GM12878 (cell line): ENCODE results near the gene MYCBPAP. TPM values are rescaled to one million over a fixed set of nuclear protein-coding genes. Genes with fewer than 3 reads are reported as not detected.

Experiments
- polyA plus RNA-seq, 11 experiments: library from polyadenylated mRNA; depleted of rRNA in 4 of 11; unstranded in 6 of 11; stranded (reverse) in 5 of 11; fragments of >200 nt; fragmentation: Nextera tagmentation in 4 of 11; fragmentation: Illumina TruSeq in 1 of 11; extraction: Ambion mirVana in 4 of 11; extraction: Trizol in 1 of 11; gene quantifications; 1 replicate in 1 of 11; 2 replicates in 10 of 11; pipeline versions ENCODE4 v1.2.1 to v1.2.3, GENCODE V29; 2011 to 2016; ENCODE audit warnings: inconsistent platforms in 2 of 11, missing spikeins in 2 of 11, low read depth in 1 of 11
- total RNA-seq, 4 experiments: library from RNA; depleted of rRNA in 3 of 4; stranded (reverse); fragments of >200 nt in 3 of 4; fragmentation: Illumina TruSeq in 1 of 4; extraction: Trizol in 1 of 4; gene quantifications; 2 replicates each; pipeline versions ENCODE4 v1.2.1 to v1.2.3, GENCODE V29; 2013 to 2021

The MYCBPAP gene
- total and polyA plus RNA-seq, 10 of the 15 experiments (the other 5 are each of a cell fraction or from before 2014, with no cell fraction given), result 0.23 to 2.7 (median 1.5) TPM

Other genes with a start within 250 kb of the MYCBPAP start
Only the 7 nearest of the 14 such genes appear.
- 64.3 and 72.4 TPM in 2 replicates for gene LRRC59, start 110.9 kb upstream of the MYCBPAP start, total RNA-seq (2014; rRNA removed)
- 49.2 and 54.2 TPM in 2 replicates for gene LRRC59, start 110.9 kb upstream of the MYCBPAP start, total RNA-seq (2014; rRNA removed; fragmentation: Illumina TruSeq; extraction: Trizol)
- gene LRRC59, start 110.9 kb upstream of the MYCBPAP start, total RNA-seq (2021), result 79.2 and 82.2 TPM in 2 replicates
- 34.1 and 53.4 TPM in 2 replicates for gene LRRC59, start 110.9 kb upstream of the MYCBPAP start, polyA plus RNA-seq (2011; rRNA removed)
- 59.2 and 70.4 TPM in 2 replicates for gene LRRC59, start 110.9 kb upstream of the MYCBPAP start, polyA plus RNA-seq (2014; fragmentation: Illumina TruSeq; extraction: Trizol)
- gene LRRC59, start 110.9 kb upstream of the MYCBPAP start, polyA plus RNA-seq (2014; fragmentation: Nextera tagmentation; extraction: Ambion mirVana), result 10 to 100 TPM in 1 of 2 experiments, 1 to 10 TPM in 1; 8.8 to 17.9 TPM
- 55.7 and 63.3 TPM in 2 replicates for gene LRRC59, start 110.9 kb upstream of the MYCBPAP start, polyA plus RNA-seq (2014; rRNA removed)
- gene LRRC59, start 110.9 kb upstream of the MYCBPAP start, polyA plus RNA-seq (2016; fragmentation: Nextera tagmentation; extraction: Ambion mirVana), result 10 to 100 TPM; 75.5 to 81.2 TPM
- 22.5 and 25.1 TPM in 2 replicates for gene ACSF2, start 82.2 kb upstream of the MYCBPAP start, total RNA-seq (2014; rRNA removed)
- gene ACSF2, start 82.2 kb upstream of the MYCBPAP start, total RNA-seq (2014; rRNA removed; fragmentation: Illumina TruSeq; extraction: Trizol), result 17.4 and 18.7 TPM in 2 replicates
- 28.5 and 32.8 TPM in 2 replicates for gene ACSF2, start 82.2 kb upstream of the MYCBPAP start, total RNA-seq (2021)
- gene ACSF2, start 82.2 kb upstream of the MYCBPAP start, polyA plus RNA-seq (2011; rRNA removed), result 11.7 and 13.2 TPM in 2 replicates
- 15.5 and 20.9 TPM in 2 replicates for gene ACSF2, start 82.2 kb upstream of the MYCBPAP start, polyA plus RNA-seq (2014; fragmentation: Illumina TruSeq; extraction: Trizol)
- 10 to 100 TPM; 10.4 to 14.8 TPM for gene ACSF2, start 82.2 kb upstream of the MYCBPAP start, polyA plus RNA-seq (2014; fragmentation: Nextera tagmentation; extraction: Ambion mirVana)
- 22.4 and 24.9 TPM in 2 replicates for gene ACSF2, start 82.2 kb upstream of the MYCBPAP start, polyA plus RNA-seq (2014; rRNA removed)
- 1 to 10 TPM; 7.1 to 8.4 TPM for gene ACSF2, start 82.2 kb upstream of the MYCBPAP start, polyA plus RNA-seq (2016; fragmentation: Nextera tagmentation; extraction: Ambion mirVana)
- gene CHAD, start 39.6 kb upstream of the MYCBPAP start, total RNA-seq (2014; rRNA removed), result not detected in 2 replicates
- gene CHAD, start 39.6 kb upstream of the MYCBPAP start, total RNA-seq (2014; rRNA removed; fragmentation: Illumina TruSeq; extraction: Trizol), result not detected in 2 replicates
- gene CHAD, start 39.6 kb upstream of the MYCBPAP start, total RNA-seq (2021), result not detected in 2 replicates
- not detected in 2 replicates for gene CHAD, start 39.6 kb upstream of the MYCBPAP start, polyA plus RNA-seq (2011; rRNA removed)
- gene CHAD, start 39.6 kb upstream of the MYCBPAP start, polyA plus RNA-seq (2014; fragmentation: Illumina TruSeq; extraction: Trizol), result not detected in 2 replicates
- gene CHAD, start 39.6 kb upstream of the MYCBPAP start, polyA plus RNA-seq (2014; fragmentation: Nextera tagmentation; extraction: Ambion mirVana), result not detected
- gene CHAD, start 39.6 kb upstream of the MYCBPAP start, polyA plus RNA-seq (2014; rRNA removed), result not detected in 2 replicates
- gene CHAD, start 39.6 kb upstream of the MYCBPAP start, polyA plus RNA-seq (2016; fragmentation: Nextera tagmentation; extraction: Ambion mirVana), result under 1 TPM in 1 of 2 experiments, not detected in 1; 0.06 TPM
- gene RSAD1, start 29.6 kb upstream of the MYCBPAP start, total RNA-seq (2014; rRNA removed), result 16.4 and 22.0 TPM in 2 replicates
- gene RSAD1, start 29.6 kb upstream of the MYCBPAP start, total RNA-seq (2014; rRNA removed; fragmentation: Illumina TruSeq; extraction: Trizol), result 14.3 and 15.0 TPM in 2 replicates
- gene RSAD1, start 29.6 kb upstream of the MYCBPAP start, total RNA-seq (2021), result 24.2 and 26.5 TPM in 2 replicates
- 26.2 and 28.1 TPM in 2 replicates for gene RSAD1, start 29.6 kb upstream of the MYCBPAP start, polyA plus RNA-seq (2011; rRNA removed)
- 11.2 and 12.3 TPM in 2 replicates for gene RSAD1, start 29.6 kb upstream of the MYCBPAP start, polyA plus RNA-seq (2014; fragmentation: Illumina TruSeq; extraction: Trizol)
- gene RSAD1, start 29.6 kb upstream of the MYCBPAP start, polyA plus RNA-seq (2014; fragmentation: Nextera tagmentation; extraction: Ambion mirVana), result 1 to 10 TPM; 2.5 to 6.2 TPM
- 26.7 and 27.6 TPM in 2 replicates for gene RSAD1, start 29.6 kb upstream of the MYCBPAP start, polyA plus RNA-seq (2014; rRNA removed)
- 10 to 100 TPM; 23.1 to 28.1 TPM for gene RSAD1, start 29.6 kb upstream of the MYCBPAP start, polyA plus RNA-seq (2016; fragmentation: Nextera tagmentation; extraction: Ambion mirVana)
- gene EPN3, start 24.3 kb downstream of the MYCBPAP start, total RNA-seq (2014; rRNA removed), result not detected in 2 replicates
- gene EPN3, start 24.3 kb downstream of the MYCBPAP start, total RNA-seq (2014; rRNA removed; fragmentation: Illumina TruSeq; extraction: Trizol), result not detected in 2 replicates
- gene EPN3, start 24.3 kb downstream of the MYCBPAP start, total RNA-seq (2021), result not detected in 2 replicates
- not detected in 2 replicates for gene EPN3, start 24.3 kb downstream of the MYCBPAP start, polyA plus RNA-seq (2011; rRNA removed)
- gene EPN3, start 24.3 kb downstream of the MYCBPAP start, polyA plus RNA-seq (2014; fragmentation: Illumina TruSeq; extraction: Trizol), result not detected in 2 replicates
- gene EPN3, start 24.3 kb downstream of the MYCBPAP start, polyA plus RNA-seq (2014; fragmentation: Nextera tagmentation; extraction: Ambion mirVana), result not detected
- gene EPN3, start 24.3 kb downstream of the MYCBPAP start, polyA plus RNA-seq (2014; rRNA removed), result not detected in 2 replicates
- gene EPN3, start 24.3 kb downstream of the MYCBPAP start, polyA plus RNA-seq (2016; fragmentation: Nextera tagmentation; extraction: Ambion mirVana), result under 1 TPM; 0.04 to 0.07 TPM
- gene SPATA20, start 38.7 kb downstream of the MYCBPAP start, total RNA-seq (2014; rRNA removed), result 41.7 and 45.3 TPM in 2 replicates
- gene SPATA20, start 38.7 kb downstream of the MYCBPAP start, total RNA-seq (2014; rRNA removed; fragmentation: Illumina TruSeq; extraction: Trizol), result 18.9 and 21.0 TPM in 2 replicates
- gene SPATA20, start 38.7 kb downstream of the MYCBPAP start, total RNA-seq (2021), result 39.9 and 40.4 TPM in 2 replicates
- gene SPATA20, start 38.7 kb downstream of the MYCBPAP start, polyA plus RNA-seq (2011; rRNA removed), result 12.1 and 23.1 TPM in 2 replicates
- gene SPATA20, start 38.7 kb downstream of the MYCBPAP start, polyA plus RNA-seq (2014; fragmentation: Illumina TruSeq; extraction: Trizol), result 8.7 and 17.3 TPM in 2 replicates
- 1 to 10 TPM; 2.1 to 3.9 TPM for gene SPATA20, start 38.7 kb downstream of the MYCBPAP start, polyA plus RNA-seq (2014; fragmentation: Nextera tagmentation; extraction: Ambion mirVana)
- gene SPATA20, start 38.7 kb downstream of the MYCBPAP start, polyA plus RNA-seq (2014; rRNA removed), result 54.8 and 69.8 TPM in 2 replicates
- gene SPATA20, start 38.7 kb downstream of the MYCBPAP start, polyA plus RNA-seq (2016; fragmentation: Nextera tagmentation; extraction: Ambion mirVana), result 10 to 100 TPM; 30.1 to 30.8 TPM
- not detected in 2 replicates for gene CACNA1G, start 52.3 kb downstream of the MYCBPAP start, total RNA-seq (2014; rRNA removed)
- gene CACNA1G, start 52.3 kb downstream of the MYCBPAP start, total RNA-seq (2014; rRNA removed; fragmentation: Illumina TruSeq; extraction: Trizol), result not detected in 2 replicates
- 0.03 TPM in 1 of 2 replicates, not detected in the other for gene CACNA1G, start 52.3 kb downstream of the MYCBPAP start, total RNA-seq (2021)
- gene CACNA1G, start 52.3 kb downstream of the MYCBPAP start, polyA plus RNA-seq (2011; rRNA removed), result 0.03 and 0.15 TPM in 2 replicates
- gene CACNA1G, start 52.3 kb downstream of the MYCBPAP start, polyA plus RNA-seq (2014; fragmentation: Illumina TruSeq; extraction: Trizol), result not detected in 2 replicates
- gene CACNA1G, start 52.3 kb downstream of the MYCBPAP start, polyA plus RNA-seq (2014; fragmentation: Nextera tagmentation; extraction: Ambion mirVana), result not detected
- not detected in 2 replicates for gene CACNA1G, start 52.3 kb downstream of the MYCBPAP start, polyA plus RNA-seq (2014; rRNA removed)
- not detected for gene CACNA1G, start 52.3 kb downstream of the MYCBPAP start, polyA plus RNA-seq (2016; fragmentation: Nextera tagmentation; extraction: Ambion mirVana)